KOPT-K1 (cell line): Measurements from ENCODE around the gene C5AR2.

Experiments
- H3K27ac ChIP-seq: fragments of 200-600 bp; sonication (generic); 2 replicates; pipeline ENCODE4 v1.5.1; 2016; ENCODE audit warnings: antibody characterized with exemption, mild to moderate bottlenecking, low read depth, low read length; ENCODE audit not compliant: poor library complexity, severe bottlenecking
- H3K36me3 ChIP-seq: fragments of 200-600 bp; sonication (generic); 2 replicates; pipeline ENCODE4 v1.5.1; 2017; ENCODE audit warnings: antibody characterized with exemption, mild to moderate bottlenecking, low read length, moderate library complexity; ENCODE audit not compliant: insufficient read depth
- H3K9me3 ChIP-seq: fragments of 200-600 bp; sonication (generic); 2 replicates; pipeline ENCODE4 v1.5.1; 2017; ENCODE audit warnings: antibody characterized with exemption, low read length, mild to moderate bottlenecking; ENCODE audit not compliant: insufficient read depth, poor library complexity, severe bottlenecking

The C5AR2 gene

DNA sequence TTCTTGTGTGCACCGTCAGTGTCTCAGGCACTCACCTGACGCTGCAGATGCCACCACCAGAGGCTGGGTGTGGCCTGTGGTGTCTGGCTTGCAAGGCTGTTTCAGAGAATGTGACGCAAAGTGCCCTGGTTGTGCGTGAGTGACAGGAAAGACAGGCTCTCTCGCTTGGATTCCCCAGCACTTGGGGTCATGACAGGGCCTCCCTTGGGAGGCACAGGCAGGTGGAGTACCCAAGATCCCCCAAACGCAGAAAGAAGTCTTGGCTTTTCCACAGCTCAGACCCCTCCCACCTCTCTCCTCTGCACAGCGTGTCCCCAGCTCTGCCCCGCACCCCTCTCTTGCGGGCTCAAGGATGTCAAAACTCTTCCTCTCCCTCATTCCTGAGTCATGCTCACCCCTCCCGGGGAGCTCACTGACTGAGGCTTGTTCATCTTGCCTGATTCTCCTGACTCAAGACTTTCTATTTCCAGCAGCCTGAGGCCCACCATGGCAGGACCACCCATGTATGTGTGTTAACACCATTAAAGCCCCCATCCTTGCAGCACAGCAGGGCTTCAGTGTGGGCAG is 38.2 kb downstream of the C5AR2 start:
- Histone ChIP-seq H3K9me3 (no peaks in the 10 kb centered on the region), H3K36me3 (peaks cover 85% of the 10 kb centered on the region), H3K27ac (no peak overlapping the region)

DNA sequence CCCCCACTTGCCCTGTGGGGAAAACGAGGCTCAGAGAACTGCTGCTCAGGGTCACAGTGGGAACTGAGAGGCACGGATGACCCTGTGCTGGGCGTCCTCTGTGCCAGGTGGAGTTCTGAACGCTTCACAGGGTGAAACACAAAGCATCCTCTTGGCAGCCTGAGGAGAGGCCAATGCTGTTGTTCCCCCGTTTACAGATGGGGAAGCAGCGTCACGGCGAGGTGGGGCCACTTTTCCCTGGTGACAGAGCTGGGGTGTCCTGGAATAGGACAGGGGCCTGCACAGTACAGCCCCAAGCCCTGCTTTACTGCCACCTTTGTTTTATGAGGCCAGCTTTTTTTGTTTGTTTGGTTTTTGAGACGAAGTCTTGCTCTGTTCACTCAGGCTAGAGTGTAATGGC is 39.3 kb downstream of the C5AR2 start:
- Histone ChIP-seq H3K36me3 (peaks cover 87% of the 10 kb centered on the region), H3K9me3 (no peaks in the 10 kb centered on the region), H3K27ac (no peak overlapping the region)

DNA sequence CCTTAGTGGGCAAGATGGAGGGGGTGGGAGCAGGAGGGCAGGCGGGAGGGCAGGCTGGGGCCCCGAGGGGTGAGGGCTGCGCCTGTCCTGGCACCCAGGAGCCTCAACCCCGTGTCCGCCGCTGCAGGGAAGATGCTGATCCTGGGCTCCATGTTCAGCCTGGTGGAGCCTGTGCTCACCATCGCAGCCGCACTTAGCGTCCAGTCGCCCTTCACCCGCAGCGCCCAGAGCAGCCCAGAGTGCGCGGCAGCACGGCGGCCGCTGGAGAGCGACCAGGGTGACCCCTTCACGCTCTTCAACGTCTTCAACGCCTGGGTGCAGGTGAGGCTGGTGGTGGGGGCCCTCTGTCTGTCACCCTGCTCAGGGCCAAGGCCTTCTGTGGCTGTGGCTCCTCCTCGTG is 40.6 kb downstream of the C5AR2 start:
- no peak overlapping the region for H3K27ac ChIP-seq
- H3K36me3 ChIP-seq = peaks cover 91% of the 10 kb centered on the region
- no peaks in the 10 kb centered on the region for H3K9me3 ChIP-seq

DNA sequence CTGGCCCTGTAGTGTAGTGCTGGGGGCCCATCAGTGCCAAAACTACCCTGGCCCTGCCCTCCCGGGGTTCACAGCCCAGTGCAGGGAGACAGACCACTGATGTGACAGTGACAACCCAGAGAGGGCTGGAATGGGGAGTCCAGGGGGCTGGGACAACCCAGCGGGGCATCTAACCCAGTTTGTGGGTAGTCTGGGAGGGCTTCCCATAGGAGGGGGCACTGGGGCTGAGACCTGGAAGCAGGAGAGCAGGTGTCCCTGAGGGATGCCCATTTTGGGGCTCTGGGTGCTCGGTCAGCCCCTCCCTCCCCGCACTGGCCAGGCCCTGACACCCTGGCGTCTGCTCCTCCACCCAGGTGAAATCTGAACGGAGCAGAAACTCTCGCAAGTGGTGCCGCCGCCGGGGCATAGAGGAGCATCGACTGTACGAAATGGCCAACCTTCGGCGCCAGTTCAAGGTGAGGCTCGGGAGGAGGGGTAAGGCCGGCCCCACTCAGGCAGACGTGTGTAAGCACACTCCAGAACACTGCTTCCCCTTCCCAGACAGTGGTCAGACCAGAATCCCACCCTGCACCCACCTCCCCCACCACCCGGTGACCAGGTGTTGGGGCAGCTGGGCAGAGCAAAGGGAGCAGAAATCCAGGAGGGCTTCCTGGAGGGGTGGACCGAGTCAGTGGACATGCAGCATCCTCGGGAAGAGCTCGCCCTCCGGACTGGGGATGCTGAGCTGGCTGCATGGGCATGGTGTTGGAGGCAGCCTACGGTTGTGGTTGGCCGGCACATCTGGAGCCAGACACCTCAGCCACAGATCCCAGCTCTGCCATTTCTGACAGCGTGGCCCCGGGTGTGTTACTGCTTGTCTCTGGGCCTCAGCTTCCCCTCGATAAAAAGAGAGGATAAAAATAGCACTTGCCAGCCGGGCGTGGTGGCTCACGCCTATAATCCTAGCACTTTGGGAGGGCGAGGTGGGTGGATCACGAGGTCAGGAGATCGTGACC is 41.6 kb downstream of the C5AR2 start:
- no peaks in the 10 kb centered on the region for H3K9me3 ChIP-seq
- peaks cover 98% of the 10 kb centered on the region for H3K36me3 ChIP-seq
- no peak overlapping the region for H3K27ac ChIP-seq

DNA sequence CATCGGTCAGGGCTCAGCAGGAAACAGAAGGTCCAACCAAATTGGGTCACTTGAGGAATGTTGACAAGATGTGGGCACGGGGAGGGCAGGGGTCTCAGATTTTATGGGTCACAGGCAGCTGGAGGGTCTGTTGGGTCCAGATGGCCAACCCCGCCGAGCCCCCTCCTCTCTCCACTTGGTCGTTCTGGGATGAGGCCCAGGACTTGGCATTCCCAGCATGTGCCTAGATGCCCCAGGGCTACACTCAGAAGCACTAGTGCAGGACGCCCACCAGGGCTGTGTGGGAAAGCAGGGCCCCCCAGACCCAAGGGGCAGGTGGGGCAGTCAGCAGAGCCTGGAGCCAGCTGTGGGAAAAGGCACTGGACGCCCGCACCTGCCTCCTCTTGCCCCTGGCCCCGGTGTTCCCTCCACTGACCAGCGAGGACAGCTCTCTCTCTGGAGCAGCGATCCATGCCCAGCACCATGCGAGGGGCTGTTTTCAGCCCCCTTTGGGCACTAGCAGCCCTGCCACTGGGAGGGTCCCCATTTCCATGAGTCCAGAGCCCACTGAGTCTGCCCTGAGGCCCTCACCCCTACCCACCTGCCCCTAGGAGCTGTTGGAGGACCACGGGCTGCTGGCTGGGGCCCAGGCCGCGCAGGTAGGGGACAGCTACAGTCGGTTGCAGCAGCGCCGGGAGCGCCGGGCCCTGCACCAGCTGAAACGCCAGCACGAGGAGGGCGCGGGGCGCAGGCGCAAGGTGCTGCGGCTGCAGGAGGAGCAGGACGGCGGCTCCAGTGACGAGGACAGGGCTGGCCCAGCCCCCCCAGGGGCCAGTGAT is 43.1 kb downstream of the C5AR2 start:
- Histone ChIP-seq H3K9me3 (no peaks in the 10 kb centered on the region), H3K27ac (no peak overlapping the region), H3K36me3 (peaks cover 94% of the 10 kb centered on the region)

DNA sequence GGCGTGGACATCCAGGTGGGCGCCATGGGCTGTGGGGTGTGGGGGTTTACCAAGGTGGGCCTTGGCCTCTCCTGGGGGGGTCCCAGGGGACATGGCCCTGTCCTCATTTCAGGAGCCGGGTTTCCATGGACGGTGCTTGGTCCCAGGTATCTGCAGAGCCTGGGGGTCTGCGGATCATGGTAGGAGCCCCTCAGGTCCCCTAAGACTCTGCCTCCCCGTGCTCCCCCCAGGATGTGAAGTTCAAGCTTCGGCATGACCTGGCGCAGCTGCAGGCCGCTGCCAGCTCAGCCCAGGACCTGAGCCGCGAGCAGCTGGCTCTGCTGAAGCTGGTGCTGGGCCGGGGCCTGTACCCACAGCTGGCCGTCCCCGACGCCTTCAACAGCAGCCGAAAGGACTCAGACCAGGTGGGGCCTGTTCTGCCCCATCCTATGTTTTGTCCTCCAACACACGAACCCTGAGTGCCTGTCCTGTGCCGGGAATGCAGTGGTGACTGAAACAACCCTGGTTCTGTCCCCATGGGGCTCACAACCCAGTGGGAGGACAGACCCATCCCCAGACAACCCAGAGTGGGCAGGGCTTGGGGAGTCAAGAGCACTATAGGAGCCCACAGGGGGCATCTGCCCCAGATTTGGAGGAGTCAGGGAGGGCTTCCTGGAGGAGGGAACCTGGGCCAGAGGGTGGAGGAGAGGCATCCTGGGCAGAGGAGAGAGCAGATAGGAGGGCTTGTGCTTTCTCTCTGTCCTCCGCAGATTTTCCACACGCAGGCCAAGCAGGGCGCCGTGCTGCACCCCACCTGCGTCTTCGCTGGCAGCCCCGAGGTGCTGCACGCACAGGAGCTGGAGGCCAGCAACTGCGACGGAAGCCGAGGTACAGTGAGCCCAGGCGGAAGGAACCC is 44.0 kb downstream of the C5AR2 start:
- Histone ChIP-seq H3K9me3 (no peaks in the 10 kb centered on the region), H3K27ac (no peak overlapping the region), H3K36me3 (peaks cover 95% of the 10 kb centered on the region)

DNA sequence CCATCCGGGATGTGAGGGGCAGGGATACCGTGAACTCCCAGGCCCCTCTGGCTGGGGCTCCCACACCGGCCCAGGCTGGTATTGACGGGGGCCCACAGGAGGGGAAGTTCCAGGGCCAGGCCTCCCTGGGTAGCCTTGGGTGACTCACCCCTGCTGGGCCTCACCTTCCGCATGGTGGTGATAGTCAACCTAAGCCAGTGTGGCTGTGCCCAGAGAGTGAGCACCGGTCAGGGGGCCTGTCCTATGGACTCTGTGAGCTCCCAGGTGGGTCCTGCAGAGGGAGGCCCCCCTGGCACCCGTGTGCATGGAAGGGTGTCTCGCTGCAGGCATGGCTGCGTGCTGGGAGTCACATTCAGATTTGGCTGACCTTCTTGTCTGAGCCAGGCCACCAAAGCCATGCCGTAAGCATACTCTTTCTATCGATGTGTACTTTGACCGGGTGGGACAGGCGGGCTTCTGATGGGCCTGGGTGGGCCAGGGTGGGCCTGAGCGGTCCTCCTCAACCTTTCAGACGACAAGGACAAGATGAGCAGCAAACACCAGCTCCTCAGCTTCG is 44.7 kb downstream of the C5AR2 start:
- H3K27ac ChIP-seq = no peak overlapping the region
- peaks cover 95% of the 10 kb centered on the region for H3K36me3 ChIP-seq
- no peaks in the 10 kb centered on the region for H3K9me3 ChIP-seq

DNA sequence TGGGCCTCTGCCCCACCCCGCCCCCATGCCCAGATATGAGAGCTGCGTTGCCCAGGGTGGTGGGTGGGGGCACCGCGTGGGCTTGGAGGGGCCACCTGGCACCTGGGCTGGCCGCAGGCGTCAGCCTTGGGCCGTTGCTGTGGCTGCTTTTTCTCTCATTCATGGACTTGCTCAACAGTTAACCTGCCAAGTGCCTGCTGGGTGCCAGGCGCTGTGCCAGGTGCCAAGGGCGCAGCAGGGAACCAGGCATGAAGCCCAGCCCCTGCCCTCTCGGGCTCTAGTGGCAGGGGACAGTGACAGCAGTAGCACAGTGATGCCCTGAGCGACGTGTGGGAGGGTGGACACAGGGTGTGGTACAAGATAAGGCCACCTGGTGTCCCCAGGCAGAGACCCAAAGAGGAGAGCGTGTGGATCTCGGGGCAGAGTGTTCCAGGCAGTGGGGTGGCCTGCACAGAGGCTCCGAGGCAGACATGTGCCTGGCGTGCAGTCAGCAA is 45.3 kb downstream of the C5AR2 start:
- H3K27ac ChIP-seq = no peak overlapping the region
- H3K36me3 ChIP-seq = peaks cover 95% of the 10 kb centered on the region
- no peaks in the 10 kb centered on the region for H3K9me3 ChIP-seq

DNA sequence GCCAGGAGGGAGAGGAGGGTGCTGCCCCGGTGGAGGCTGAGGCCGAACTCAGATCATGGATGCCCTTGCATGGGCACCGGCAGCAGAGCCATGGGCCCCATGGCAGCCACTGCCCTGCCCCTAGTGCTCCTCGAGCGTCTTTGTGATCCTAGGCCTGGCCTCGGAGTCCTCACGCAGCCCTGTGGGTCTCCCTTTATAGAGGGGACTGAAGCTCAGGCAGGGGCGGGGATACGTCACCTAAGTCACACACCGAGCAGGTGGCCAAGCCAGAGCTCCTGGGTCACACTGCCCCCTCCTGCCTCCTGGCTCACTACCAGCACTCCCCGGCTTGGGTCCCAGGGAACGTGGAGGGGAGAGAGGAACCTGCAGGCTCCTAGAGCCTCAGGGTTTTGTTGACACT is 45.8 kb downstream of the C5AR2 start:
- H3K27ac ChIP-seq = no peak overlapping the region
- H3K36me3 ChIP-seq = peaks cover 92% of the 10 kb centered on the region
- no peaks in the 10 kb centered on the region for H3K9me3 ChIP-seq

DNA sequence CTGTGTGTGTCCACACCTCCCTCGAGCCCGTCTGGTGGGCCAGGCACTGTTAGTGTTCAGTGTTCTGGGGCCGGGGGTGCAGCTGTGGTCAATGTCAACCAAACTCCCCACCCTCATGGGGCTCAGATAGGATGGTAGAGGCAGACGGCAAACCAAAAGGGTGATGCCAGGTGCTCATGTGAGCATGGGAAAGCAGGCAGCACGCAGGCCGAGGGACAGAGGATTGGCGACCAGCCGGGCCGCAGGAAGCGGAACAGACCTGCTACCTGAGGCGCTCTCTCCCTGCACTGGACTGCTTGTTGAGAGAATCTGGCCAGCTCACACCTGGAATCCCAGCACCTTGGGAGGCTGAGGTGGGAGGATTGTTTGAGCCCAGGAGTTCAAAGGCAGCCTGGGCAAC is 46.3 kb downstream of the C5AR2 start:
- H3K27ac ChIP-seq = no peak overlapping the region
- H3K9me3 ChIP-seq = no peaks in the 10 kb centered on the region
- peaks cover 88% of the 10 kb centered on the region for H3K36me3 ChIP-seq

DNA sequence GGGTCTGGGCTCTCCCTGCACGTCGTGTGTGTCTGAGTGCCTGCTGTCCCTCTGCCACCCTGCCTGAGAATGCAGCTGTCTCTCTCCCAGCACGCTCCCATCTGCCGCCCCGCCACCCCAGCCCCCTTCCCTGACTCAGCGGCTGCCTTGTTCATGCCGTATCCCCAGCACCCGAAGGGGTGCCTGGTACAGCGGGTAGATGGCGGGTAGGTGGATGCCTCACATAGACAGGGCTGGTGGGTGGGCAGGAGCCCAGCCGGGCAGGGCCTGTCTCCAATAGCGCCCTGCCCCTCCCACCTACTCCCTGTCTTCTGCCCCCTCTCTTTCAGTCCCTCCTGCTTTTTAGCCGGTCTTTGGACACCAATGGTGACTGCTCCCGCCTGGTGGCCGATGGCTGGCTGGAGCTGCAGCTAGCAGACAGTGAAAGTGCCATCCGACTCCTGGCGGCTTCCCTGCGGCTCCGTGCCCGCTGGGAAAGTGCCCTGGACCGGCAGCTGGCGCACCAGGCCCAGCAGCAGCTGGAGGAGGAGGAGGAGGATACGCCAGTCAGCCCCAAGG is 47.5 kb downstream of the C5AR2 start:
- Histone ChIP-seq H3K36me3 (peaks cover 76% of the 10 kb centered on the region), H3K9me3 (no peaks in the 10 kb centered on the region), H3K27ac (no peak overlapping the region)

DNA sequence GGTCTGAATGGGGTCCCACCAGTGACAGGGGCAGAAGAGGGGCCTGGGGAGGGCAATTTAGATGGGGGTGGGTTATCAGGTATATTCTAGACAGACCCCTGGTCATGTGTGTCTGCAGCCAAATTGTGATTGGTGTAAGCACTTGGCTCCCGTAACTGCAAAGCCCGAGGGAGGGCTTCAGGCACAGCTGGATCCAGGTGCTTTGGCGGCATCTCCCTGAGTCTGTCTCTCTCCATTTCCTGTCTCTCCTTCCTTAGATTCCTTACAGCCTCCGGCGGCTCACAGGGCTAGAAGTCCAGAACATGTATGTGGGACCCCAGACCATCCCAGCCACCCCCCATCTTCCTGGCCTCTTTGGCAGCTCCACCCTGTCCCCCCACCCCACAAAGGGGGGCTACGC is 48.6 kb downstream of the C5AR2 start:
- H3K27ac ChIP-seq = no peak overlapping the region
- H3K9me3 ChIP-seq = no peaks in the 10 kb centered on the region
- peaks cover 65% of the 10 kb centered on the region for H3K36me3 ChIP-seq

DNA sequence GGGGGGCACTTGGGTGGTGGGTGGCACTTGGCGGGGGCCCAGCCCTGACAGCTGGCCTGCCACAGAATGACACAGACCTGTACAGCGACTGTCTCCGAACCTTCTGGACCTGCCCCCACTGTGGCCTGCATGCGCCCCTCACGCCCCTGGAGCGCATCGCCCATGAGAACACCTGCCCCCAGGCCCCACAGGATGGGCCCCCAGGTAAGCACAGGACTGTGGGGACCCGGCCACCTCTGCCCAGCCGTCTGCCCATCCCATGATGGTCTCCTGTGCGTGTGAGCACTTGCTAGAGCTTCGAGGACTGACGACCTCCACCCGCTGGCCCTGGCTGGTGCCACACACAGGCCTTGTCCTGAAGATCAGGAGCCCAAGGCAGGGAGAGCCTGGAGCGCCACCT is 49.1 kb downstream of the C5AR2 start:
- peaks cover 59% of the 10 kb centered on the region for H3K36me3 ChIP-seq
- no peaks in the 10 kb centered on the region for H3K9me3 ChIP-seq
- no peak overlapping the region for H3K27ac ChIP-seq
